Measurements from ENCODE around the gene SLC6A7.

- TF ChIP-seq, protein P1, sequence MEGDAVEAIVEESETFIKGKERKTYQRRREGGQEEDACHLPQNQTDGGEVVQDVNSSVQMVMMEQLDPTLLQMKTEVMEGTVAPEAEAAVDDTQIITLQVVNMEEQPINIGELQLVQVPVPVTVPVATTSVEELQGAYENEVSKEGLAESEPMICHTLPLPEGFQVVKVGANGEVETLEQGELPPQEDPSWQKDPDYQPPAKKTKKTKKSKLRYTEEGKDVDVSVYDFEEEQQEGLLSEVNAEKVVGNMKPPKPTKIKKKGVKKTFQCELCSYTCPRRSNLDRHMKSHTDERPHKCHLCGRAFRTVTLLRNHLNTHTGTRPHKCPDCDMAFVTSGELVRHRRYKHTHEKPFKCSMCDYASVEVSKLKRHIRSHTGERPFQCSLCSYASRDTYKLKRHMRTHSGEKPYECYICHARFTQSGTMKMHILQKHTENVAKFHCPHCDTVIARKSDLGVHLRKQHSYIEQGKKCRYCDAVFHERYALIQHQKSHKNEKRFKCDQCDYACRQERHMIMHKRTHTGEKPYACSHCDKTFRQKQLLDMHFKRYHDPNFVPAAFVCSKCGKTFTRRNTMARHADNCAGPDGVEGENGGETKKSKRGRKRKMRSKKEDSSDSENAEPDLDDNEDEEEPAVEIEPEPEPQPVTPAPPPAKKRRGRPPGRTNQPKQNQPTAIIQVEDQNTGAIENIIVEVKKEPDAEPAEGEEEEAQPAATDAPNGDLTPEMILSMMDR (IDR thresholded peaks at IDR 0.05), result no peak
- no peak for TF ChIP-seq EP300 (IDR thresholded peaks at IDR 0.05)
Measured at GRCh38 chr5:150235500-150235854, 45.6 kb downstream of the SLC6A7 start.

All from sigmoid colon (tissue), 4 donors.